Karpas-422 (cell line): ENCODE results near the gene RABGAP1L. TPM values are rescaled to one million over a fixed set of nuclear protein-coding genes. Genes with fewer than 3 reads are reported as not detected.
"Not testable (repeated sequence)": the region's sequence is repeated elsewhere in the genome, so short reads cannot be mapped to it uniquely, and the experiment has no call there.

Experiments used
- DNase-seq: peaks from one replicate; pipeline ENCODE4 v3.0.0-alpha.2; 2015
- H2AFZ ChIP-seq: fragments of 200-600 bp; sonication (generic); 2 replicates; pipeline ENCODE4 v1.6.1; 2014; ENCODE audit warnings: antibody characterized with exemption, low read length, mixed read lengths
- H3K27ac ChIP-seq: fragments of 200-600 bp; sonication (generic); 2 replicates; pipeline ENCODE4 v1.5.1; 2014; ENCODE audit warnings: mild to moderate bottlenecking, low read length, moderate library complexity
- H3K27me3 ChIP-seq: fragments of 200-600 bp; sonication (generic); 2 replicates; pipeline ENCODE4 v1.6.1; 2014; ENCODE audit warnings: low read length, mixed read lengths
- H3K36me3 ChIP-seq: fragments of 200-600 bp; sonication (generic); 2 replicates; pipeline ENCODE4 v1.6.1; 2014; ENCODE audit warnings: low read length, mixed read lengths; ENCODE audit not compliant: insufficient read depth
- H3K4me1 ChIP-seq: fragments of 200-600 bp; sonication (generic); 2 replicates; pipeline ENCODE4 v1.6.1; 2014; ENCODE audit warnings: mild to moderate bottlenecking, low read length, mixed read lengths
- H3K4me2 ChIP-seq: fragments of 200-600 bp; sonication (generic); 2 replicates; pipeline ENCODE4 v1.6.1; 2014; ENCODE audit warnings: low read length, low read depth, mild to moderate bottlenecking; ENCODE audit not compliant: poor library complexity, severe bottlenecking
- H3K4me3 ChIP-seq: fragments of 200-600 bp; sonication (generic); 2 replicates; pipeline ENCODE4 v1.5.1; 2014; ENCODE audit warnings: mild to moderate bottlenecking, antibody characterized with exemption, low read length, mixed read lengths
- H3K79me2 ChIP-seq: fragments of 200-600 bp; sonication (generic); 2 replicates; pipeline ENCODE4 v1.6.1; 2014; ENCODE audit warnings: mild to moderate bottlenecking, low read length, mixed read lengths
- H3K9ac ChIP-seq: fragments of 200-600 bp; sonication (generic); 2 replicates; pipeline ENCODE4 v1.6.0; 2014; ENCODE audit warnings: low read length
- H3K9me2 ChIP-seq: fragments of 200-600 bp; sonication (generic), shearing (Covaris generic); replicated peaks from 2 replicates; pipeline ENCODE4 v1.6.0; 2014; ENCODE audit warnings: mild to moderate bottlenecking, low read length, moderate library complexity; ENCODE audit not compliant: insufficient read depth
- H3K9me3 ChIP-seq: fragments of 300-700, 200-600 bp; sonication (generic); 2 replicates; pipeline ENCODE4 v1.6.1; 2014; ENCODE audit warnings: low read length, mixed read lengths
- H4K20me1 ChIP-seq: fragments of 200-600 bp; sonication (generic); 2 replicates; pipeline ENCODE4 v1.6.1; 2014; ENCODE audit warnings: mild to moderate bottlenecking, antibody characterized with exemption, low read length, low read depth; ENCODE audit not compliant: insufficient read depth
- total RNA-seq: library from RNA; depleted of rRNA; stranded (reverse); fragments of >200 nt; shearing (Covaris generic); gene quantifications from 2 replicates; pipeline ENCODE4 v1.2.3, GENCODE V29; 2014; ENCODE audit warnings: low replicate concordance

RABGAP1L gene
- total RNA-seq, 1 experiment from 2014 or later = 28.9 TPM

DNA sequence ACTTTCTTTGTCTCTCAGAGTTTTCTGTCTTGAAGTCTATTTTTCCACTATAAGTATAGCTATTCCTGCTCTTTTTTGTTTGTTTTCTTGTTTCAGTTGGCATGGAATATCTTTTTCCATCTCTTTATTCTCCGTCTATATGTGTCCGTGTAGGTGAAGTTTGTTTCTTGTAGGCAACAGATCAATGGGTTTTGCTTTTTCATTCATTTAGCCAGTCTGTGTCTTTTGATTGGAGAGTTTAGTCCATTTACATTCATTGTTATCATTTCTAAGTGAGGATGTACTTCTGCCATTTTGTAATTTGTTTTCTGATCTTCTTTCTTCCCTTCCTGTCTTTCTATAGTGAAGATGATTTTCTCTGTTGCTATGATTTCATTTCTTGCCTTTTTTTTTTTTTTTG lies 155.9 kb downstream of the RABGAP1L start:
- H3K4me1 ChIP-seq = peaks cover 2% of the 10 kb centered on the region; the same call in 1 of the 2 replicates
- H3K4me2 ChIP-seq = no peak overlapping the region
- H3K27me3 ChIP-seq = no peaks in the 10 kb centered on the region
- no peaks in the 10 kb centered on the region for H4K20me1 ChIP-seq
- H3K9ac ChIP-seq = no peak overlapping the region
- H3K27ac ChIP-seq = no peak overlapping the region
- no peak overlapping the region for H2AFZ ChIP-seq
- H3K9me2 ChIP-seq = no peaks in the 10 kb centered on the region
- no peaks in the 10 kb centered on the region for H3K79me2 ChIP-seq
- no peak for DNase-seq
- no peak overlapping the region for H3K4me3 ChIP-seq
- peaks cover 7% of the 10 kb centered on the region for H3K9me3 ChIP-seq
- no peaks in the 10 kb centered on the region for H3K36me3 ChIP-seq

DNA sequence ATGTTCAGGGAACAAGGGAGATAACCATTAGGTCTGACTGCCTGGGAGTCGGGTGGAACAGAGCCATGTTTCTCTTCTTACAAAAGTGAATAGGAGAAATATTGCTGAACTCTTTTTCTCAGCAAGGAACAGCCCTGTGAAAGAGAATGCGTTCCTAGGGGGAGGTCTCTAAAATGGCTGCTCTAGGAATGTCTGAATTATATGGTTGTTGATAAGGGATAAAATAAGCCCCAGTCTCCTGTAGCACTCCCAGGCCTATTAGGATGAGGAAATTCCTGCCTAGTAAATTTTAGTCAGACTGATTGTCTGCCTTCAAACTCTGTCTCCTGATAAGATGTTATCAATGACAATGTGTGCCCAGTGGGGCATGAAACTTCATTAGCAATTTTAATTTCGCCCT lies 161.6 kb downstream of the RABGAP1L start:
- not testable (repeated sequence) for H3K79me2 ChIP-seq, H3K27ac ChIP-seq, H3K4me1 ChIP-seq, DNase-seq, H2AFZ ChIP-seq, H3K36me3 ChIP-seq, H3K9ac ChIP-seq, H3K9me2 ChIP-seq, H3K4me3 ChIP-seq, H3K4me2 ChIP-seq, H4K20me1 ChIP-seq, H3K27me3 ChIP-seq
- peaks cover 24% of the 10 kb centered on the region for H3K9me3 ChIP-seq

GRCh38 chr1:174322202-174322862 lies 163.0 kb downstream of the RABGAP1L start:
- Histone ChIP-seq H2AFZ (no peak overlapping the region), H3K36me3 (no peaks in the 10 kb centered on the region), H3K4me2 (no peak overlapping the region), H3K4me1 (no peaks in the 10 kb centered on the region), H3K27ac (no peak overlapping the region), H3K27me3 (no peaks in the 10 kb centered on the region), H3K9ac (no peak overlapping the region), H4K20me1 (no peaks in the 10 kb centered on the region), H3K4me3 (no peak overlapping the region), H3K9me3 (peaks cover 35% of the 10 kb centered on the region), H3K79me2 (no peaks in the 10 kb centered on the region), H3K9me2 (no peaks in the 10 kb centered on the region)
- DNase-seq = no peak

DNA sequence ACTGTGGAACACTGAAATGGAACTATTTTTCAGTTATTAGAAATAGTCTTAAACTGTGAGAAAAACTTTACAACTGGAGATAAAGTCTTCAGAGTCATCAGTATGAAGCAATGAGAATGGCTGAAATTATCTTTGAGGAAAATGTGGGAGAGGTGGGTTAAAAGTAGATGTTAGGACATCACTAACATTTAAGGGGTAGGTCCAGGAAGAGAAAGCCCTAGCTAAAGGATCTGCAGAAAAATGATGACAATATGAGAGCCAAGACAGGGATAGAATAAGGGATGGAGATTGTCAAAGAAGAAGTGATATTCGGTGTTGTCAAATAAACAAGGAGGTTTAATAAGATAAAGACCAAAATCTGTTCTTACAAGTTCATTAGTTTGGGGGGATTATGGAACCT lies 165.2 kb downstream of the RABGAP1L start:
- no peak overlapping the region for H3K4me3 ChIP-seq
- no peaks in the 10 kb centered on the region for H4K20me1 ChIP-seq
- DNase-seq = no peak
- peaks cover 32% of the 10 kb centered on the region for H3K9me3 ChIP-seq
- H3K27ac ChIP-seq = no peak overlapping the region
- H3K79me2 ChIP-seq = no peaks in the 10 kb centered on the region
- H3K9me2 ChIP-seq = no peaks in the 10 kb centered on the region
- no peaks in the 10 kb centered on the region for H3K27me3 ChIP-seq
- no peak overlapping the region for H2AFZ ChIP-seq
- no peaks in the 10 kb centered on the region for H3K36me3 ChIP-seq
- H3K9ac ChIP-seq = no peak overlapping the region
- no peak overlapping the region for H3K4me2 ChIP-seq
- no peaks in the 10 kb centered on the region for H3K4me1 ChIP-seq

- no peak overlapping the region for H3K4me3 ChIP-seq
- no peak overlapping the region for H3K27ac ChIP-seq
- no peak overlapping the region for H3K4me2 ChIP-seq
- H3K9me3 ChIP-seq = peaks cover 30% of the 10 kb centered on the region
- DNase-seq = no peak
- H3K27me3 ChIP-seq = no peaks in the 10 kb centered on the region
- H2AFZ ChIP-seq = no peak overlapping the region
- H4K20me1 ChIP-seq = no peaks in the 10 kb centered on the region
- H3K4me1 ChIP-seq = no peaks in the 10 kb centered on the region
- H3K9me2 ChIP-seq = no peaks in the 10 kb centered on the region
- no peak overlapping the region for H3K9ac ChIP-seq
- H3K79me2 ChIP-seq = no peaks in the 10 kb centered on the region
- H3K36me3 ChIP-seq = no peaks in the 10 kb centered on the region
These were observed 165.6 kb downstream of the RABGAP1L start for GRCh38 chr1:174324939-174325338.

DNA sequence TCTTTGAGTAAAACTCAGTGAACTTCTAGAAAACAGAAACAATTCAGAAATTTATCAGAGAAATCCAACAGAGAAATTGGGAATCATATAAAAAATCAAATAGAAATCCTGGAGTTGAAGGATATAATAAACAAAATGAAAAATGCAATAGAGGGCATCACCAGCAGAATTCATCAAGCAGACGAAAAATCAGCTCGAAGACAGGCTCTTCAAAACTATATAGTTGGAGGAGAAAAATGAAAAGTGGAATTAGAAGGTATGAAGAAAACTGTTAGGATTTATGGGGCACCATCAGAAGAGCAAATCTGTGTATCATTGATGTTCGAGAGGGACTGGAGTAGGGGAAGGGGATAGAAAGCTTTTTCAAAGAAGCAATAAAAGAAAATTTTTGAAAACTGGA lies 167.0 kb downstream of the RABGAP1L start:
- Histone ChIP-seq H3K4me2 (no peak overlapping the region), H3K9me2 (no peaks in the 10 kb centered on the region), H3K27ac (no peak overlapping the region), H3K36me3 (no peaks in the 10 kb centered on the region), H3K9ac (no peak overlapping the region), H3K9me3 (peaks cover 28% of the 10 kb centered on the region), H3K79me2 (no peaks in the 10 kb centered on the region), H3K4me1 (no peaks in the 10 kb centered on the region), H4K20me1 (no peaks in the 10 kb centered on the region), H3K4me3 (no peak overlapping the region), H2AFZ (no peak overlapping the region), H3K27me3 (no peaks in the 10 kb centered on the region)
- DNase-seq = no peak

- no peak overlapping the region for H2AFZ ChIP-seq
These were observed 174.1 kb downstream of the RABGAP1L start for GRCh38 chr1:174333437-174333836.

GRCh38 chr1:174337000-174337681 lies 177.8 kb downstream of the RABGAP1L start:
- Histone ChIP-seq H3K27ac (no peak overlapping the region), H3K36me3 (no peaks in the 10 kb centered on the region), H4K20me1 (no peaks in the 10 kb centered on the region), H3K4me1 (no peaks in the 10 kb centered on the region), H3K27me3 (no peaks in the 10 kb centered on the region), H3K9me3 (no peaks in the 10 kb centered on the region), H2AFZ (no peak overlapping the region), H3K9ac (no peak overlapping the region), H3K9me2 (no peaks in the 10 kb centered on the region), H3K4me3 (no peak overlapping the region), H3K4me2 (no peak overlapping the region), H3K79me2 (no peaks in the 10 kb centered on the region)
- no peak for DNase-seq

More at GRCh38 chr1:174333437-174333836, 174.1 kb downstream of the RABGAP1L start:
- no peaks in the 10 kb centered on the region for H3K36me3 ChIP-seq
- H4K20me1 ChIP-seq = no peaks in the 10 kb centered on the region
- no peak overlapping the region for H3K4me2 ChIP-seq
- no peaks in the 10 kb centered on the region for H3K4me1 ChIP-seq
- H3K27me3 ChIP-seq = no peaks in the 10 kb centered on the region
- no peaks in the 10 kb centered on the region for H3K9me3 ChIP-seq
- H3K79me2 ChIP-seq = no peaks in the 10 kb centered on the region
- no peak overlapping the region for H3K4me3 ChIP-seq
- no peak overlapping the region for H3K9ac ChIP-seq
- no peak for DNase-seq
- H3K9me2 ChIP-seq = no peaks in the 10 kb centered on the region
- H3K27ac ChIP-seq = no peak overlapping the region
